Common myeloid progenitor, CD34-positive (primary cell): Measurements from ENCODE around the gene TCF25.

ENCODE experiments used
- CTCF ChIA-PET: fragments of 350-600 bp; sonication (Branson Sonifier 250); formaldehyde crosslinking; loops from one replicate; lab custom pipeline; 2021; ENCODE audit warnings: antibody characterized with exemption; lab: Charles Lee
- POLR2A ChIA-PET: fragments of 350-600 bp; sonication (Branson Sonifier 250); formaldehyde crosslinking; loops from one replicate; lab custom pipeline; 2021; ENCODE audit warnings: antibody characterized with exemption; lab: Charles Lee
- DNase-seq, 3 donors: peaks; one replicate each; pipeline versions ENCODE4 v3.0.0 to v3.0.0-alpha.2; 2013
- H3K27ac ChIP-seq, 2 experiments: 1 replicate in 1 of 2; 2 replicates in 1 of 2; pipeline ENCODE4 v1.7.0; 2013; ENCODE audit warnings: inconsistent platforms in 2 of 2, low read length in 2 of 2, mild to moderate bottlenecking in 2 of 2, low read depth in 1 of 2, moderate library complexity in 1 of 2; ENCODE audit not compliant: severe bottlenecking in 2 of 2, insufficient read depth in 1 of 2, poor library complexity in 1 of 2
- H3K27me3 ChIP-seq, 5 experiments: replicated peaks in 2 of 5; 1 replicate in 3 of 5; 2 replicates in 2 of 5; pipeline versions ENCODE4 v1.6.1 to v1.7.0; 2013; ENCODE audit warnings: low read length in 4 of 5, mild to moderate bottlenecking in 2 of 5, moderate library complexity in 2 of 5, inconsistent platforms in 1 of 5; ENCODE audit not compliant: insufficient read depth in 5 of 5, control insufficient read depth in 4 of 5
- H3K36me3 ChIP-seq, 4 experiments: 1 replicate in 2 of 4; 2 replicates in 2 of 4; pipeline versions ENCODE4 v1.6.1 to v1.7.0; 2013; ENCODE audit warnings: low read length in 3 of 4, control low read depth in 1 of 4, mild to moderate bottlenecking in 1 of 4; ENCODE audit not compliant: control insufficient read depth in 4 of 4, insufficient read depth in 4 of 4
- H3K4me1 ChIP-seq, 4 experiments: 1 replicate in 3 of 4; 2 replicates in 1 of 4; pipeline versions ENCODE4 v1.6.1 to v1.7.1; 2013; ENCODE audit warnings: low read length in 3 of 4, mild to moderate bottlenecking in 3 of 4, control low read depth in 1 of 4, inconsistent platforms in 1 of 4, moderate library complexity in 1 of 4; ENCODE audit not compliant: control insufficient read depth in 4 of 4, insufficient read depth in 4 of 4; ENCODE audit errors: control extremely low read depth in 1 of 4
- H3K4me3 ChIP-seq, 7 experiments: 1 replicate in 4 of 7; 2 replicates in 3 of 7; pipeline versions ENCODE4 v1.5.1 to v1.7.0; 2013; ENCODE audit warnings: mild to moderate bottlenecking in 7 of 7, low read length in 6 of 7, moderate library complexity in 6 of 7, inconsistent platforms in 2 of 7, low read depth in 2 of 7, control low read depth in 1 of 7; ENCODE audit not compliant: insufficient read depth in 4 of 7, control insufficient read depth in 1 of 7; ENCODE audit errors: extremely low read depth in 1 of 7
- H3K9me3 ChIP-seq, 5 experiments: 1 replicate in 4 of 5; 2 replicates in 1 of 5; pipeline versions ENCODE4 v1.6.1 to v1.7.1; 2013; ENCODE audit warnings: low read length in 4 of 5, mild to moderate bottlenecking in 2 of 5, inconsistent platforms in 1 of 5, low read depth in 1 of 5, moderate library complexity in 1 of 5; ENCODE audit not compliant: control insufficient read depth in 4 of 5, insufficient read depth in 2 of 5; ENCODE audit errors: control extremely low read depth in 1 of 5
- WGBS: methylation state at CpG from one replicate; pipeline ENCODE4 v1.1.5; 2013; ENCODE audit not compliant: insufficient coverage; 5-methylcytosine and 5-hydroxymethylcytosine counted together

TCF25 gene

DNA sequence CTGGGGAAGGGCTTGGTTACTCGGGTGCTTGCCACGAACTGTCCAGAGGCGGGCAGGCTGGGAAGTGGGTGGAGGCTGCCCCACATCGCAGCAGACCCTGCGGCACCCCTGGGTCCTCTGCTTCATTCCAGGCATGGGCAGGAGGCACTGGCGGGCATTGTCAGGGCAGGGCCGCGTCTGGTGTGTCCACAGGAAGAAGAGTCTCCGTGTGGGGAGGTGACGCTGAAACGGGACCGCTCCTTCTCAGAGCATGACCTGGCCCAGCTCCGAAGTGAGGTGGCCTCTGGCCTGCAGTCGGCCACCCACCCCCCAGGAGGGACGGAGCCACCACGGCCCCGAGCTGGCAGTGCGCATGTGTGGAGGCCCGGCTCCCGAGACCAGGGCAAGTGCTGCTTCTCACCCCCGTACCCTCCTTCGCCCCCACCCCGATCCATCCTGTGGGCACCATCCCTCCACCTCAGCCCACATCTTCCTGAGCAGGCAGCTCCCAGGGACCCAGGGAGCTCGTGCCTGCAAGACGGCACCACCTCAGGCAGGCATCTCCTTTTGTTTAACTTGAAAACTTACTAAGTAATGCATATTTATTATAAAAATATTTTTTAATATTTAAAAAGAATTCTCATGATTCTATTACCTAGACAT lies 14.3 kb upstream of the TCF25 start:
- Histone ChIP-seq H3K36me3 (no peaks in the 10 kb centered on the region), H3K27me3 (no peaks in the 10 kb centered on the region), H3K4me1 (peaks cover 0 to 17% (median 13%) of the 10 kb centered on the region in 4 experiments), H3K4me3 (no peak overlapping the region), H3K27ac (no peak overlapping the region), H3K9me3 (no peaks in the 10 kb centered on the region)
- CTCF ChIA-PET, result interaction anchor here (0.6 to 5.4 kb wide), 13 partner anchors 13 to 159 kb away, joined by 3 to 49 read pairs (median 5); partner anchors contain the start of genes SPATA2L and TCF25
- 96% methylated on average over 19 of the region's 25 CpGs for WGBS
- no peak for DNase-seq
- POLR2A ChIA-PET, result interaction anchor here (0.6 to 0.7 kb wide), 2 partner anchors 88 to 170 kb away, joined by 3 to 4 read pairs; no protein-coding TSS in a partner anchor

DNA sequence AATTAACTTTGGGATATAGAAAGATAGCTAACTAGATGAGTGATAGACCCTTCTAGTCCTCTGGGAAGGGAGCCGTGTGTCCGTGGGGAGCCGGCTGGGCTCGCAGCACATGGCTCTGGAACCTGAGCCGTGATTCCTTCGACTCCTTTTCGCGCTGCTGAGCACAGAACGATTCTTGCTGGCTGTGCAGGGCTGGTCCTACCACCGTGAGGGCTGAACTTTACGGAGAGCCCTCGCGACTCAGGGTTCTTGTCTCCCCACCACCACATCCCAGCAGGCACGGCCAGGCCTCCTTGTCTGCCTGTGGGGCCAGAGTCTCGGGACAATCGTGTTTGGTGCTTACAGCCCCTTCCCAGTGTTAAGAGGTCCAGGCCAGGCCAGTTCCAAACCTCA lies 13.8 kb upstream of the TCF25 start:
- DNase-seq, result no peak
- H3K36me3 ChIP-seq, result no peaks in the 10 kb centered on the region
- H3K4me1 ChIP-seq, result peaks cover 0 to 20% (median 16%) of the 10 kb centered on the region in 4 experiments
- no peaks in the 10 kb centered on the region for H3K27me3 ChIP-seq
- no peak overlapping the region for H3K4me3 ChIP-seq
- no peak overlapping the region for H3K27ac ChIP-seq
- ChIA-PET POLR2A (interaction anchor here (0.7 kb wide), 1 partner anchor 169 kb away, joined by 3 read pairs; no protein-coding TSS in a partner anchor), CTCF (interaction anchor here (0.8 to 5.4 kb wide), 16 partner anchors 12 to 160 kb away, joined by 3 to 49 read pairs (median 5); partner anchors contain the start of genes SPATA2L and TCF25)
- 94% methylated on average over 14 of the region's 16 CpGs for WGBS
- H3K9me3 ChIP-seq, result no peaks in the 10 kb centered on the region

DNA sequence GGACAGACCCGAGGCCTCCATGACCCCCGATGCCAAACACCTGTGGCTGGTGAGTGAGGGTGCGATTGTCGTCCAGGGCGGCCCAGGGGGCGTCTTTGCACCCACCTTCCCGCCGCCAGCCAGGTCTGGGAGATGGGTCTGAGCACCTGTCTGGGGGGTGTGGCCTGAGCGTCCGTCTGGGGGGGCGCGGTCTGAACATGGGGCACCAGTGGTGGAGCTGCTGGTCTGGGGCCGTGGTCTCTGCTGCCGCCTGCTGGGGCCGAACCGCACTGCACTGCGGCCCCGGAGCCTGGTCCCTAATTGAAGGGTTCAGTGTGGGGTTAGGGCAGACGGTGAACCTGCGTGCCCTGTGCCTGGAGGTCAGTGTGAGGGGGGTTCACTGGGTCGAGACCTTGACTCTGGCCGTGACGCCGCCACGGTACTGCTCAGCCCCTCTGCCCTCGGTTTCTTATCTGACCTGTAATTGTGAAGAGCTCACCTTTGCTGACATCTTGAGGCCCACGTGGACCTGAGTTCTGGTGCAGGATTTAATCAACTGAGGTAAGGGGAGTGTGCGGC lies 12.6 kb upstream of the TCF25 start:
- Histone ChIP-seq H3K4me1 (peaks cover 0 to 20% (median 16%) of the 10 kb centered on the region in 4 experiments), H3K36me3 (no peaks in the 10 kb centered on the region), H3K9me3 (no peaks in the 10 kb centered on the region), H3K4me3 (no peak overlapping the region), H3K27me3 (no peaks in the 10 kb centered on the region), H3K27ac (no peak overlapping the region)
- CTCF ChIA-PET, result interaction anchor here (0.7 to 5.4 kb wide), 23 partner anchors 11 to 192 kb away, joined by 3 to 49 read pairs (median 4); partner anchors contain the start of genes SPATA2L and TCF25
- 25% methylated on average over 23 of the region's 28 CpGs for WGBS
- POLR2A ChIA-PET, result interaction anchor here (0.6 kb wide), 1 partner anchor 13 kb away, joined by 3 read pairs; the partner anchor contains the start of gene TCF25
- peak; percentile 45 to 62 (median 58) for DNase-seq

DNA sequence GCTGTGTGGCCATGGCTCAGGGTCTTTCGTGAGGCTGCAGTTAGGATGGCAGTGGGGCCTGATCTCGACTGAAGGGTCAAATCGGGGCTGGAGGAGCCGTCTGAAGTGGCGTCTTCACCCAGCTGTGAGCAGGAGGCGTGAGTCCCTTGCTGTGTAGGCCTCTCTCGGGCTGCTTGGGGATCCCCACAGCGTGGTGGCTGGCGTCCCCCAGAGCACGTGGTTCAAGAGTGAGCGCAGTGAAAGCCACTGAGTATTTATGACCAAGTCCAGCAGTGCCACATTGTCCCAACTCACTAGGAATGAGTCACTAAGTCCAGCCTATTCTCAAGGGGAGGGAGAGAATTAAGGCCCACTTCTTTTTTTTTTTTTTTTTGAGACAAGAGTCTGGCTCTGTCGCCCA lies 11.7 kb upstream of the TCF25 start:
- Histone ChIP-seq H3K9me3 (no peaks in the 10 kb centered on the region), H3K4me1 (peaks cover 0 to 20% (median 16%) of the 10 kb centered on the region in 4 experiments), H3K36me3 (no peaks in the 10 kb centered on the region), H3K27me3 (no peaks in the 10 kb centered on the region), H3K27ac (no peak overlapping the region), H3K4me3 (no peak overlapping the region)
- 99% methylated on average over 6 of the region's 12 CpGs for WGBS
- ChIA-PET POLR2A (no interaction called here), CTCF (interaction anchor here (1.0 to 5.4 kb wide), 14 partner anchors 10 to 193 kb away, joined by 3 to 49 read pairs (median 4); partner anchors contain the start of genes SPATA2L and TCF25)
- DNase-seq, result no peak

DNA sequence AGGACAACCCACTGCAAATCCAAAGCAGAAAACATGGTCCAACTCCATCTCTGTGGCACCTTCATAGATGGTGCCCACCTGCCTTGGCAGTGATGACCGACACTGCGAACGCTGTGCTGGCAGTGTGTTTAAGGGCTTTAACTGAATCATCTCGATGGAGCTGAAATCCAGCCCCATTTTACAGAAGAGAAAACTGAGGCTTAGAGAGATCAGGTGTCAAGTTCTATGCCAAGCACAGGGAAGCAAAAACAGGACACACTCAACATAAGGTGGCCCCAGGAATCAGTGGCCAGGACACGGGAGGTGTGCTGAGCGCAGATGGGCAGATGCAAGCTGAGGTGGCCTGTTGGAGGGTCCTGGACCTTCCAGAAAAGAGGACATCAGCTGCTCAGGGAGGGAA lies 10.7 kb upstream of the TCF25 start:
- ChIA-PET CTCF (interaction anchor here (1.0 to 5.4 kb wide), 9 partner anchors 10 to 164 kb away, joined by 3 to 49 read pairs (median 6); partner anchors contain the start of genes SPATA2L and TCF25), POLR2A (interaction anchor here (1.8 kb wide), 1 partner anchor 10 kb away, joined by 7 read pairs; the partner anchor contains the start of gene TCF25)
- no peak overlapping the region for H3K27ac ChIP-seq
- DNase-seq, result no peak
- no peaks in the 10 kb centered on the region for H3K27me3 ChIP-seq
- peaks cover 0 to 20% (median 16%) of the 10 kb centered on the region in 4 experiments for H3K4me1 ChIP-seq
- H3K36me3 ChIP-seq, result no peaks in the 10 kb centered on the region
- peaks cover 0 to 5% (median 1%) of the 10 kb centered on the region in 5 experiments for H3K9me3 ChIP-seq
- WGBS, result 100% methylated on average over 2 of the region's 6 CpGs
- no peak overlapping the region for H3K4me3 ChIP-seq

DNA sequence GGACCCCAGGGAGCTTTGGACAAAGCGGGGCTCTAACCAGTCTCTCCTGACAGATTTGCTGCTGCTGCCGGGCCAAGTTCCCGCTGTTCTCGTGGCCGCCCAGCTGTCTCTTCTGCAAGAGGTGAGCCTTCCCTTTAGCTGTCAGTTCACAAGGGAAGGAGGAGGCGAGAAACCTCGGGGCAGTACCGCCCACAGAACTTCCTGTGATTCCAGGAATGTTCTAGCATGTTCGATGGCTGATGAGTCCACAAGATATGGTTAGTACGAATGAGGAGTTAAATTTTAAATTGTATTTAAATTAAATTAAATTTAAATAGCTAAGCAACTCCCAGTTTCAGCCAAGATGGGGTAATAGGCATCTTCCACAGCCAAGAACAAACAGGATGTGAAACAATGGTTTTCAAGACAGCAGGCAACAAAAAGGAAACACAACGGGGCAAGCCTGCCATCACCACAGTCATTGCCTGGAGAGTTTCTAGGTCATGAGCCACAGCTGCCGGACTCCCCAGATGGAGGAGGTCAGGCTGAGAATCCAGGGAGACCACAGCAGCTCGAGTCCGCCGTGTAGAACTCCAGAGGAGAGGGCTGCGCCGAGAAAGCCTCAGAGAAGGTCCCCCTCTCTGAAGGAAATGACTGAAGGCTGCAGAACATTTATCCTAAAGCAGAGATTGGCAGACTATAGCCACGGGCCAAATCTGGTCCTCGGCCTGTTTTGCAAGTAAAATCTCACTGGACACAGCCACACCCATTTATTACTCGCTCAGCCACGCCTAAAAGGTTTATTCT lies 9.5 kb upstream of the TCF25 start:
- Histone ChIP-seq H3K4me3 (peak overlapping the region in 1 of 7 experiments; percentile 45), H3K27ac (no peak overlapping the region), H3K27me3 (no peaks in the 10 kb centered on the region), H3K36me3 (no peaks in the 10 kb centered on the region), H3K9me3 (peaks cover 0 to 10% (median 7%) of the 10 kb centered on the region in 5 experiments), H3K4me1 (peaks cover 0 to 20% (median 16%) of the 10 kb centered on the region in 4 experiments)
- peak in 2 of 3 donors; percentile 35 to 44 for DNase-seq
- 50% methylated on average over 16 of the region's 21 CpGs for WGBS
- CTCF ChIA-PET, result interaction anchor here (0.8 to 5.3 kb wide), 11 partner anchors 8 to 165 kb away, joined by 3 to 21 read pairs (median 5); partner anchors contain the start of genes SPATA2L and TCF25
- POLR2A ChIA-PET, result interaction anchor here (0.6 to 1.8 kb wide), 2 partner anchors 9 to 22 kb away, joined by 3 to 7 read pairs; partner anchors contain the start of gene TCF25
